HG03521 (cell line): ENCODE results near the gene LGR5.

Experiments used
- ATAC-seq: cut with Tn5 transposase; IDR thresholded peaks from one replicate; pipeline ENCODE4 v1.9.1; 2021; ENCODE audit warnings: mild to moderate bottlenecking, moderate library complexity; ENCODE audit not compliant: unreplicated experiment

The LGR5 gene

GRCh38 chr12:71587012-71587411 lies 147.4 kb downstream of the LGR5 start:
- ATAC-seq: no peak

GRCh38 chr12:71589478-71589881 lies 149.9 kb downstream of the LGR5 start:
- no peak for ATAC-seq

DNA sequence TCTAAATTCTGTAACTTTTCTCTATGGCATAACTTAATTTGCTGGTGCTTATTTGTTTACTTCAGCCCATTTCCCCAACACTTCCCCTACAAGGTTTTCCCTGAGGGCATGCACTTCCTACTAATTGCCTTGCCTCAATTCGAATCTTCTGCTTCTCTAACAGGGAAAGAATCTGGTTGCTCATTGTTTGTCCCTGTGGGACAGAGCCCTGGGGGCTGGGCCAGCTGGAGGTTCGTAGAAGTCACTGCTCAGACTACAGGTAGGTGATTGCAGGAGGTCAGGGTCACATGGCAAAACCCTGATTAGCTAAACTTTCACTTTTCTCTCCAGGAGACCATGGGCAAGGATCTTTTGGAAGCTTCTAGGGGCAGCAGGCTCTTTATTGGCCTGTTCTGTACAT lies 152.0 kb downstream of the LGR5 start:
- no peak for ATAC-seq

GRCh38 chr12:71592841-71593240 lies 153.2 kb downstream of the LGR5 start:
- no peak for ATAC-seq

- ATAC-seq: no peak
Measured at GRCh38 chr12:71594214-71594948, 154.8 kb downstream of the LGR5 start.

- ATAC-seq: no peak
Measured at GRCh38 chr12:71599210-71599609, 159.6 kb downstream of the LGR5 start.

- no peak for ATAC-seq
Measured at GRCh38 chr12:71601546-71601945, 161.9 kb downstream of the LGR5 start.

- no peak for ATAC-seq
Measured at GRCh38 chr12:71602761-71603577, 163.4 kb downstream of the LGR5 start.

- no peak for ATAC-seq
Measured at GRCh38 chr12:71605039-71605438, 165.4 kb downstream of the LGR5 start.

DNA sequence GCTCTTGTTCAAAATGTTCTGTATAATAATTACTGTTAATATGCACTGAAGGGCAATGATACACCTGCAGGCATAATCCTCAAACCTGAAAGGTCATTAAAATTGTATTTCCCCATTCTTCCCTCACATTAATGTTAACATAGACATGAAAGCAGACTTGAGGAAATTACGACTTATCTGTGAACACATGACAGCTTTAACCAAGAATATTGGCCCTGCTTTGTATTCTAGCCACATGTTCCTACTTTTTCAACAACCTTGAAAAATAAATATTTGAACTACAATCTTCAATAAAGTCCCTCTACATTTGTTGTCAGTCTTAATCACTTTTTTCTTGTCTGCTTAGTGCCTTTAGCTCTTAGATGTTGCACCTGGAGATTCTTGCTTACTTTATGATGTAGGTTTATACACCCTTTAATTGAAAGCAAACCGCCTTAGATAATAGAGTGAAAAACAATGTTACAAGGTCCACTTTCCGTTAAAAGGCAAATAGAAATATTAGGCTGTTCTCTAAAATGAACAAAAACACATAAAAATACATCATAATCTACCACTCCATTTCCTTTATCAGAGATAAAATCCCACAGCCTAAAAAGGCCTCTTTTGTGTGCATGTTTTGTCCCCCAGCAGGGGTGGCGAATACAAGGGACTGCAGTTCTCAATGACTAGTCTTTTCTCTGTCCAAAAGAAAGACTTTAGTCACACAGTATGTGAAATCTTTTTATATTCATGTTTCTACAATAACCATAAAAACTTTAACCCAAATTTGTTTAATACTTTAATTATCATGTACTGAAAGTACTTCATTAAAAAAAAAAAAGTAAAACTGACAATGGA lies 168.1 kb downstream of the LGR5 start:
- ATAC-seq: no peak

DNA sequence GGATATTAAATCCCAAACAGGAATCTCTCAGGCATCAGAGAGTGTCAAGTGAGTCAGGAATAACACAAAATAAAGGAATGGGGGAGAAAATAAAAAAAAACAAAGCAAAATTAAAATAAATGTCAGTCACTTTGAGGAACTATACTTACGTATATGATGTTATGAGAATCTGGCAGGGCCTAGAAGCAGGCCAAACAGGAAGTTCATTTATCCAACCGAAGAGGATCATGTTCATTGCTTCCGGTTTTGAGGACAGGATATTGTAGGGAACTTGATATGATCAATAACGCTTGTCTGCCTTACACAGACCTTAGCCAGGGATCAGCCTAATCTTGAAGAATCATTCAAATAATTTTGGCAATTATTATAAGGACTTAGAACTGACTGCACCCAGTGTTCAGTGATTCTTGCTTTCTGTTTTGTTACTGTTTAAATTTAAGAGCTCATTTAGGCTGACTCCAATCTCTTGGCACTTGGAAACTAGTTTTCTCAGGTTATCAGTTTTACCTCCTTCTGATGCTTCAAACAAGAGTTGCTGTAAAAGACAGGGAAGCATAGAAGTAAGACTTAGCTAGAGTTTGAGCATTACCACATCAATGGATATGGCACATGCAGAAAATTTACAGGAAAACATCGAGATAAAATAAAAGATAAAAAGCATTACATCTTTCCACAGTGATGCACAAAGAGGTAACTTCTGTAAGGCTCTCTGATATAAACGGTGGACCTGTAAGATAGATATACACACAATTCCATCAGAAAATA lies 170.6 kb downstream of the LGR5 start:
- no peak for ATAC-seq

DNA sequence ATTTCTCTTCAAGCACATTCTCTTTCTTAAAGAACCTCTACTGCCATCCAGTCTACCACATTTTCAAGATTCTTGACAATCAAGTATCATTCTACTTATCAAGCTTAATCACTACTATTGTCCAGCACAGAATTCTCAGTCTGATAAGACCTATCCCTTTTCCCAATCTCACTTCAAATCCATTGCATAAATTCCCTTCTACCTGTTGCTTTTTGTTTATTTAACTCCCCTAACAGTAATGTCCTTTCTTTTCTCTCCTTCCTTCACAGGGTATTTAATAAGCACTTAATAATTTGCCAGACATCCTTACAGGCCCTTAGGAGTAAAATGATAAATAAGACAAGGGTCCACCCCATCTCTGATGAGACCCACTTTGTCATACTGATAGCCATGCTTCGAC lies 182.3 kb downstream of the LGR5 start:
- no peak for ATAC-seq

GRCh38 chr12:71625476-71625875 lies 185.9 kb downstream of the LGR5 start:
- no peak for ATAC-seq

DNA sequence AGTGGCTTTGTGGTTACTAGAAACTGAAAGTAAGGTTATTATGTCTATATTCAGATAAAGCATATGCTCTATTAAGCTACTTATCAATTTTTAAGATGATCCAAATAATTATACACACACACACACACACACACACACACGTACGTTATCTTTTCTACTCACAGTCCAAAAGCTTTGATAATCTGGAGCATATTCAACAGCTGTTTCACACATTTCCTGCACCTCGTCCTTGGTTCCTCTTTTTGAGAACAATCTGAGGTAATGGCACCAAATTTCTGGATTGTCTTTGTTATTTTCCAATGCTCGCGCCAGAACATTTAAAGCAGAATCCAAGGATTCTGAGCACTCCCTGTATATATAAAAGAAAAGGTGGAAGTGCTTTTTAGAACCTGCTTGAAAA lies 186.5 kb downstream of the LGR5 start:
- no peak for ATAC-seq

- no peak for ATAC-seq
Measured at GRCh38 chr12:71626768-71627167, 187.2 kb downstream of the LGR5 start.

- no peak for ATAC-seq
Measured at GRCh38 chr12:71627438-71628002, 187.9 kb downstream of the LGR5 start.
